Measurements from ENCODE around the gene TTLL9.
A peak's percentile ranks its signal among the peaks of the same experiment; 100 is the strongest.
"Not testable (repeated sequence)": the region's sequence is repeated elsewhere in the genome, so short reads cannot be mapped to it uniquely, and the experiment has no call there.

TTLL9 gene, protein sequence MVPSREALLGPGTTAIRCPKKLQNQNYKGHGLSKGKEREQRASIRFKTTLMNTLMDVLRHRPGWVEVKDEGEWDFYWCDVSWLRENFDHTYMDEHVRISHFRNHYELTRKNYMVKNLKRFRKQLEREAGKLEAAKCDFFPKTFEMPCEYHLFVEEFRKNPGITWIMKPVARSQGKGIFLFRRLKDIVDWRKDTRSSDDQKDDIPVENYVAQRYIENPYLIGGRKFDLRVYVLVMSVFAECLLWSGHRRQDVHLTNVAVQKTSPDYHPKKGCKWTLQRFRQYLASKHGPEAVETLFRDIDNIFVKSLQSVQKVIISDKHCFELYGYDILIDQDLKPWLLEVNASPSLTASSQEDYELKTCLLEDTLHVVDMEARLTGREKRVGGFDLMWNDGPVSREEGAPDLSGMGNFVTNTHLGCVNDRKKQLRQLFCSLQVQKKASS

DNA sequence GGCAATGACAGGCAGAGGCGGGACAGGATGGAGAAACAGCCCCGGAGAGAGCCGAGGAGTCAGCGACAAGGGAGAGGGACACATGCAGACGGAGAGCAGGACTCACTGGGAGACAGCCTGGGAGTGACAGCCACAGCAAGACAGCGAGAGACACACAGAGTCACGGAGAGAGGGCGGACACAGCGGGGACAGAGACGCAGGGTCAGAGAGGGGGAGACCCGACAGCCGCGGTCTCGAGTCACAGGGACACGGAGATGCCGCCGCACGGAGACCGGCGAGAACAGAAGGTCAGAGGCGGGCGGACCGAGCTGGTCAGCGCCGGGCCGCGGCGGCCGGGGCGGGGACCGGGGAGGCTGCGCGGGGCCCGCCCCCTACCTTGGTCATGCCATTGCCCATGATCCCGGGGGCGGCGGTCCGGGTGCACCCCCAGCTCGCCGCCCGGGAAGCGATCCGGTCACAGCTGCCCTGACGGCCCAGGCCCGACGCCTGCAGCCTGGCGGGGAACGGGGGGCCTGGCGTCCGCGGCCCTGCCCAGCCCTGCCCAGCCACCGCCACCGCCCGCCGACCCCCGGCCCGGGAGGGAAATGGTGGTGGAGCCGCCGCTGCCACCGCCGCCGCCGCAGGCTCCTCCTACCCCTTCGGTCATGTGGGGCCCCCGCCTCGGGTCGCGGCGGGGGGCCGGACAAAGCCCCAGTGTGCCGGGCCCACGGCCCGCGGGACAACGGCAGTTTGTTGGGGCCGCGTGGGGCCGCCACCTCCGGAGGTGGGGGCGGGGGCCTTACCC, at the start of gene TTLL9, which contains the start of gene DUSP15:
Gene TTLL9, plus strand, starts transcription at position 693 of the 784 bp plus-strand sequence. CDS start 493 bp downstream, outside the sequence.
Gene DUSP15, minus strand, starts transcription at position 586 of the 784 bp plus-strand sequence. Its CDS starts 190 bp downstream, at position 396.
- DNase-seq = peak; percentile 24

DNA sequence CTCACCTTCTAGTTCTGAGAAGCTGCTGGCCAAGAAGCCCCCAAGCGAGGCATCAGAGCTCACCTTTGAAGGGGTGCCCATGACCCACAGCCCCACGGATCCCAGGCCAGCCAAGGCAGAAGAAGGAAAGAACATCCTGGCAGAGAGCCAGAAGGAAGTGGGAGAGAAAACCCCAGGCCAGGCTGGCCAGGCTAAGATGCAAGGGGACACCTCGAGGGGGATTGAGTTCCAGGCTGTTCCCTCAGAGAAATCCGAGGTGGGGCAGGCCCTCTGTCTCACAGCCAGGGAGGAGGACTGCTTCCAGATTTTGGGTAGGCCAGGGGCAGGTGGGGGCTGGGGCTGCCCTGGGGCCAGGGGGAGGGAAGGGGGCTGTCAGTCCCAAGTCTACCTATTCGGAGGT, 49.0 kb upstream of the TTLL9 start:
- no peak for DNase-seq

DNA sequence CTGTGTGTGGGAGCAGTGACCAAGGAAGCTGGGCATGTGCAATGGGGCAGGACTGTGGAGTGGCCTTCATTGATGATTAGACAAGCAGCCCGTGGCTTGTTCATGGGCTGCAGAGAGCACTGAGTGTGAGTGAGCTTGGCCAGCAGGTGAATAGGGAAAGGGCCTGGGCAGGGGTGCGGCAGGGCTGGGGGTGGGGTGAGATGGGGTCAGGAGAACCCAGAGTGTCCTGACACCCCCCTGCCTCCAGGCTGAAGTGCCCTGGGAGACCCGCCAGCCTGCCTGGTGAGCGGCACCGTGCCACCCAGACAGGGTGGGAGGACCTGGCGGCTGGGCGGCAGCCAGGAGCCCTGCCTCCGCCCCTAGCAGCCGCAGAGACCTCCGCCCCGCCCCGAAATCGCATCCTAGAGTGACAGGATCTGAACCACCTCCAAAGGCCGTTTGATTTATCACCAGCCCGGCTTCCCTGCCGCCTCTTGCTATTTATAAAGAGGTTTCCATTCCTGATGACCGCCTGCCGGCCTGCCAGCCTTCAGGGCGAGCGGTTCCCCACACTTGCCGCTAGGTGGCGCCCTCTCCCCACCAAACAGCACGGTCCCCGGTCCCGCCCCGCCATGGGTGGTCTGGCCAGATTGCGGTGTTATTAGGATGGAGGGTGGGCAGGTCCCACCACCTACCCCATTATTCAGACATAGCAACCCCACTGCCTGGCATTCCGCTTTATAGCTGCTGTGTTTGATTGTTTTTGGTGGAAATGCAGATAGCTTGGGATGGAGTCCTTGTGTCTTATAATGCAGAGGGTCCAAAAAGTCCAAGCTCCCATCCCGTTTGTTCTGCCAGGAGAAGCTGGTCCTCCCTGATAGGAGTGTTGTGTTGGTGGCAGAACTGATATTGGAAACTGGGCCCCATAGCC, 47.8 kb upstream of the TTLL9 start:
- DNase-seq = no peak

DNA sequence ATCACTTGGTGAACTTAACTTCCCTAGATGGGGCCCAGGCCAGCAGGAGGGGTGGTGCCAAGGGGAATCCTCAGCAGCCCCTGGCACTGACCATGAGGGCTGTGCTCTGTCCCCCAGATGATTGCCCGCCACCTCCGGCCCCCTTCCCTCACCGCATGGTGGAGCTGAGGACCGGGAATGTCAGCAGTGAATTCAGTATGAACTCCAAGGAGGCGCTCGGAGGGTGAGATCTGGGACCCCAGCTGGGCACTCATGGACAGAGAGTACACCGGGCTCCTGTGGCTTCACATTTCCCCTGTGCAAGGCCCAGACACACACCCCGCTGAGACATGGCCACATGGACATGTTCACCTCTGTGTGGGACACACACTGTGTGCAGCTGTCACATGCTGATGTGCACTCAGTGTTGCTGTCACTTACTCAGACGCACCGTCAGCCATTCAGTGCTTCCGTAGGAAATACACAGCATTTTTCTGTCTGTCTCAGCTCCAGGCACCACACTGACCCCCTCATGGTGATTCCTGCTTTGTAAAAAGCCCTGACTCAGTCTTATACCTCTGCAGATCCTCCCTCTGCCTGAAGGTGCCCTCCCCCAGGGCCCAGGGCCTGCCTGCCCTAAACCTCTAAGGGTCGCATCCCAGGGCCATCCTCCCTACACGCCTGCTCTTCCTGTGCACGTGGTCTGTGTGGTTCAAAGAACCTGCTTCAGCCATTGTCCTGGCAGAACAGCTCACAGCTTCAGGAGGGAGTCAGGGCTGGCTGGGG, 46.9 kb upstream of the TTLL9 start:
- no peak for DNase-seq

DNA sequence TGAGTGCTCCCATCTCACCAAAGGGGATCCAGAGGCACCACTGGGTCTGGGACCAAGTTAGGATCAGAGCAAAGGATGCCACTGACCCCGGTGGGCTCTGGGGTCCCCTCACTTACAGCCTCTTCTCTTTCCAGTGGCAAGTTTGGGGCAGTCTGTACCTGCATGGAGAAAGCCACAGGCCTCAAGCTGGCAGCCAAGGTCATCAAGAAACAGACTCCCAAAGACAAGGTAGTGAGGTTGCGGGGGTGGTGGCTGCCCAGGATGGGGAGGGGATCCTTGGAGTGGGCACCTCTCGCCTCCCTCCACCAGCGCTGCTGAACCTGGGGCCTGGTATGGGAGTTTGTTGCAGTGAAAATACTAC, 46.3 kb upstream of the TTLL9 start:
- DNase-seq = no peak

DNA sequence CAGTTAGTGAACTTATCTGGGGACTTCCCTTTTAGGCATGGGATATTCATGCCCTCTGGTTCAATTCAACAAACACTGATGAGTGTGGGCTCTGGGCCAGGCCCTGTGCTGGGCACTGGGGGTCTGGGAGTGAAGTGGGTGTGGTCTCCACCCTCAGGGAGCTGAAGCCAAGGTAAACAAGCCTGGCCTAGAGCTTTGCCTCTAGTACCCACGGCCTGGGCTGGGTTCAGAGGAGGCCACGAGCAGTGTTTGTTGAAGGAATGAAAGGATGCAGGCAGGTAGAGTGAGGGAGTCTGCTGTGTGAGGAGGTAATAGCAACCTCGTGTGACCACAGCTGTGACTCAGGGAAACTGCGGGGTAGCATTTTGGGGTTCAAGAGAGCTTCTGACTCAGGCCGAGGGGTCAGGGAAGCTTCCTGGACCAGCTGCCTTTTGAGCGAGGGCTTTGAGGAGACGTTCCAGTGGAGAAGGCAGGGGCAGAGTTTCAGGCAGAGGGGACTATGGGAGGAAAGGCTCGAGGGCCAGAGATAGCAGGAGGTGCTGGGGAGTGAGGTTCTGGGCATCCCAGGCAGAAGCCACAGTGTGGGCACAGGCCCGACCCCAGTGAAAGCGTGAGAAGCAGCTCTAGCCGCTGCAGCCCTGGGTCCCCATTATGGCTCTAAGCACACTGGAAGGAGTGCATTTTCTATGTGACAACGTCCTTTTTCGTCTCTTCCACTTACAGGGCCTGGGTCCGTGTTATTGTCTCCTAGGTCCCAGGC, 45.7 kb upstream of the TTLL9 start:
- DNase-seq = no peak

DNA sequence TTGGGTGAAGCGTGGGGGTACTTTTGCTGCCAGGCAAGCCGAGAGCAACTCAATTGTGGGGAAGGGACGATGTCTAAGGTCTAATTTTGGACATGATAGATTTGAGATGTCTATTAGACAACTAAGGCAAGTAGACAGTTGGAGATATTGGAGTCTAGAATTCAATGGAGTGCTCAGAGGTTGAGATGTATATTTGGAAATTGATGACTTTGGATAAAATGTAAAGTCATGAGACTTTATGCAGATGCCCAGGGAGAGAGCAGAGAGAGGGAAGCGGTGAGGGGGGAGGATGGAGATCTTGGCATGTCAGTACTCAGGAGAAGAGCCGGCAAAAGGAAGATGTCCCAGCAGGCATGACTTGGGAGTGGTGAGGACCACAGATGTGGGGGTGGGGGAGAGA, 44.4 kb upstream of the TTLL9 start:
- no peak for DNase-seq

DNA sequence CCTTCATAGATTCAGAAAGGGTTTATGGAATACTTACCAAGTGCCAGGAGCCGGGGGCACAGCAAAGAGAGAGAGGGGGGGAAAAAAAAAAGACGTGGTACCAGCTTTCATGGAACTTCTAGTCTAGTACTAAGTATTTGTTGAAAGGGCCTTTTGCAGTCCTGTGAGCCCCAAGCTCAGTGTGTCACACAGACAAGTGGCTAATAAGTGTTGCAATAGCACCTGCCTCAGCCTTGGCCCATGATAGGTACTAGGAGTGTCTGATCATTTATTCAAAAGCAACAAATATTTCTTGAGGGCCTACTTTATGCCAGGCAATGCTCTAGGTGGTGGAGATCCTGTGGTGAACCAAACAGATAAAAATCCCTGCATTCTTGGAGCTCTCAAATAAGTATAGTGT, 43.4 kb upstream of the TTLL9 start:
- DNase-seq = no peak

DNA sequence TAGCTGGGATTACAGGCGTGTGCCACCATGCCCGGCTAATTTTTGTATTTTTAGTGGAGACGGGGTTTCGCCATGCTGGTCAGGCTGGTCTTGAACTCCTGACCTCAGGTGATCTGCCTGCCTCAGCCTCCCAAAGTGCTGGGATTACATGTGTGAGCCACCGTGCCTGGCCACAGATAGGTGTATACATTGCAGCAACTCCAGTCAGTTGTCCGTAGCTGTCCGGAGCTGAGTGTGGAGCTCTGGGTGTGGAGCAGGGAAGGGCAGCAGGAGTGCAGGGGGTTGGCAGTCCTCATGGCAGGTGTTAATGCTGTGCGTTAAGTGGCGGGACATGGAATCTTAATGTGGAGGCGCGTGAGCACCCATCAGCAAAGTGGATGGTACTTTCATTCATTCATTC, 42.4 kb upstream of the TTLL9 start:
- not testable (repeated sequence) for DNase-seq

DNA sequence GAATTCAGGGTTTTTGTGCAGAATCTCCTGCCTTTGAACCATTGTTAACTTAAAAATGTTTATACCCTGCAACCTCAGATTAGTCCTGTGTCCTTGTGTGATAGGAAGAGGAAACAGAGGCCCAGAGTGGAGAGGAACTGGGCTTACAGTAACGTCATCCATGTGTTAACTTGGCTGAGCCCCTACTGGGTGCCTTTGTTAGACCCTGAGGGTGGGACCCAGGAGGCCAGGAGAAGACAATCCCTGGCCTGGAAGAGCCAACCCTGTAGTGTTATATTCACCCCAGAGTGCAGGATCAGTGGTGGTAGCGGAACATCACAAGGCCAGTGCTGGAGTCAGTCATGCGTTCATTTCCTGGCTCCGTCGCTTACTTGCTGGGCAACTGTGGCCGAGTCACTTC, 40.7 kb upstream of the TTLL9 start:
- no peak for DNase-seq

DNA sequence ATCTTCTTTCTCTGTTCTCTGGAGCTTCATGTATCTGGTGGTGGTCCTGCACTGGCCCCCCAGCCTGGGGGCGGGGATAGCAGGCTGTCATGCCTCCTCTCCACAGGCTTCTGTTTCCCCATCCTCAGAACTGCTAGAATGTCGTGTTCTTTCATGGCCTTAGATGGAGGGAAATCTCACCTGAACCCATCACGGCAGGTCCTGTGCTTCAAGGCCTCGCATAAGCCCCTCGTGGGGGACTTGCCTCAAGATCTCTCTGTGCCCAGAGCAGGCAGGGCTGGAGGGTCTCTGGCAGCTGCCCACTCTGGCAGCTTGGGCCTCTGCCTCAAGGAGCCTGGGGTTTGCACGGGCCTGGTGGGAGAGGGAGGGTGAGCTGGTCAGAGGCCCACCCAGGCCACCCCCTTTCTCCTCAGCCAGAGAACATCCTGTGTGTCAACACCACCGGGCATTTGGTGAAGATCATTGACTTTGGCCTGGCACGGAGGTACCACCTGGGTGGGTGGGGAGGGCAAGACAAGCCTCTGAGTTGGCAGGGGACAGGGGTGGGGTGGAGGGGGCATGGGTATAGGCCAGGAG, 39.9 kb upstream of the TTLL9 start:
- DNase-seq = no peak

DNA sequence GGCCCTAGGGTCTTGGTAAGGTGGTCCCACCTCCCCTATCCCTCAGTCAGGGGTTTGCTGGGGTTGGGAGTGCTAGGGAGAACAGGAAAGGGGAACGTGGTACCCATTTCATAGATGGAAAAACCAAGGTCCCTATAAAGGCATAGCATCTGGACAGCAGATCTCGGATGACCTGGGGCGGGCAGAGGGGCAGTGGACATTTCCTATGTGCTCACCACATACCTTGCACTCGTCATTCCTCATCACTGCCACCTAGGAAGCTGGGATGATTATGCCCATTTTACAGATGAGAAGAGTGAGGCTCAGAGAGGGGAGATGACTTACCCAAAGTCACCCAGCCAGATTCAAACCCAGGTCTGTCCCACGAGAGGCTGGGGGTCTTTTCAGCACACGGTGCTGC, 39.2 kb upstream of the TTLL9 start:
- DNase-seq = no peak

DNA sequence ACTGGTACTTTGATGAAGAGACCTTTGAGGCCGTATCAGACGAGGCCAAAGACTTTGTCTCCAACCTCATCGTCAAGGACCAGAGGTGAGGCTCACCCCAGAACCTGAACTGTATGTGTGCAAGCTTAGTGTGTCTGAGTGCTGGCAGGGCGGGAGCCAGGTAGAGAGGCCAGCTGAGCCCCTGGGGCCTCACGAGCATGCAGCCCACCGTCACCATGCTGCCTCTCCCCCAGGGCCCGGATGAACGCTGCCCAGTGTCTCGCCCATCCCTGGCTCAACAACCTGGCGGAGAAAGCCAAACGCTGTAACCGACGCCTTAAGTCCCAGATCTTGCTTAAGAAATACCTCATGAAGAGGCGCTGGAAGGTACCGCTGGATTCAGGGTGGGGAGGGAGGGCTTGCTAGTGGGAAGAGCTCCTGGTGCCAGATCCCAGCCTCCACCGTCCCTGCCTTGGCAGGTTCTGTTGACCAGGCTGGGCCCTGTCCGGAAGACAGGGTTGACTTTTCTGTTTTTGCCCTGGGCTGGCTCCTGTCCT, 38.6 kb upstream of the TTLL9 start:
- no peak for DNase-seq

DNA sequence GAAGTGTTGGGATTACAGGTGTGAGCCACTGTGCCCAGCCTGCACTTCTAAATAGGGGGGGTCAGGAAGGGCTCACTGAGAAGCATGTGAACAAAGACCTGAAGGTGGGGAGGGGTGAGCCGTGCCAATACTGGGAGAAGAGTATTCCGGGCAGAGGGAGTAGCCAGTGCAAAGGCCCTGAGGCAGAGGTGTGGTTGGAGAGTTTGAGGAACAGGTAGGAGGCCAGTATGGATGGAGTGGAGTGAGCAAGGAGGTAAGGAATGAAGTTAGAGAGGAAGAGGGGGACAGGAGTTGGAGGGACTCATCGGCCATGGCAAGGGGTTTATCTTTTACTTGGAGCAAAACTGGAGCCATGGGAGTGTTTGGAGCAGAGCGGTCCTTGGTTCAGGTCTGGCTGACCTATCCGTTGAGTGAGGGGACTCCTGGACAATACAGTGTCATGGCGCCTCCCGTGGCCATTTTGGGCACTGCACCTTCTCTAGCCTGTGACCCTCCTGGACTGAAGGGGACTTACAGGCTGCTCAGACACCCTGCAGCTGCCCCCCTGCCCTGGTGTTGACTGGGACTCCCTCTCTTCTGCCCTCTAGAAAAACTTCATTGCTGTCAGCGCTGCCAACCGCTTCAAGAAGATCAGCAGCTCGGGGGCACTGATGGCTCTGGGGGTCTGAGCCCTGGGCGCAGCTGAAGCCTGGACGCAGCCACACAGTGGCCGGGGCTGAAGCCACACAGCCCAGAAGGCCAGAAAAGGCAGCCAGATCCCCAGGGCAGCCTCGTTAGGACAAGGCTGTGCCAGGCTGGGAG, 37.1 kb upstream of the TTLL9 start:
- no peak for DNase-seq

DNA sequence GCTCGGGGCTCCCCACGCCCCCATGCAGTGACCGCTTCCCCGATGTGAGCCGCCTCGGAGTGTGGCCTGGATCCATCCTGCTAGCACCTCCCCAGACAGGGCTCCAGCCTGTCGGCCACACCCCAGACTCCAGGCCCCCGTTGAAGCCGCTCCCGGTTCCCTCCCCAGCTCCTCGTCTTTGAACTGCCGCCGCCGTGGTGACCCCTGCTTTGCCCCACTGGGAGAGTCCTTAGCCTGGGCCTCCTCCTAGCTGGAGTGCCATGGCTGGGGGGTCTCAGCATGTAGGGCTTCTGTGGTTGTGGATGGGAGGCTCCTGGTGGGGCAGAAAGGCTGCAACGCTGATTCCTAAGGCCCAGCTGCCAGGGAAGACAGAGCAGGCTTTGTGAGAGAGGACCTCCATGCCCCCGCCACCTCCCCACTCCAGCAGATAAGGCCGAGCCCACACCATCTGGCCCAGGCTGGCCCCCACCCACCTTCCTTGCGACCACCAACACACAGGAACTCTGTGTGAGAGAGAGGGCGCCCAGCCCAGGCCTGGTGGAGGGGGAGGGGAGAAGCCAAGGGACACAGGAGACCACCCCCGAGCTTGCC, 36.4 kb upstream of the TTLL9 start:
- DNase-seq = no peak

DNA sequence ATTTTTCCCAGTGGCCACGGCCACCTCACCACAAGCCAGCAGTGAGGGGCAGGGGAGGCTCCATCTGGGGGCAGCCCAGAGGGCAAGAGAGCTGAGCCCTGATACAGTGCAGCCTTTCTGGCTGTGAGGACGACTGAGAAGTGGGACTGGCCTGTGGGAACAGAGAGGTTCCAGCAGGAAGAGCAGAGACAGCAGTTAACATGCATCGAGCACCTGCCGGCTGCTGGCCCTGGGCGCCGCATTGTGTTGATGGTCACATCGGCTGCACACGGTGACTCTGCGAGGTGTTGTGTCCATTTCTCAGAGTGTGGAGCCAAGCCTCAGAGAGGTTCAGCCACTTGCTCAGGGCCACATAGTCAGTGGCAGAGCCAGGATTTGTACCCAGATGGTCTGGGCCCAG, 34.9 kb upstream of the TTLL9 start:
- DNase-seq = no peak

DNA sequence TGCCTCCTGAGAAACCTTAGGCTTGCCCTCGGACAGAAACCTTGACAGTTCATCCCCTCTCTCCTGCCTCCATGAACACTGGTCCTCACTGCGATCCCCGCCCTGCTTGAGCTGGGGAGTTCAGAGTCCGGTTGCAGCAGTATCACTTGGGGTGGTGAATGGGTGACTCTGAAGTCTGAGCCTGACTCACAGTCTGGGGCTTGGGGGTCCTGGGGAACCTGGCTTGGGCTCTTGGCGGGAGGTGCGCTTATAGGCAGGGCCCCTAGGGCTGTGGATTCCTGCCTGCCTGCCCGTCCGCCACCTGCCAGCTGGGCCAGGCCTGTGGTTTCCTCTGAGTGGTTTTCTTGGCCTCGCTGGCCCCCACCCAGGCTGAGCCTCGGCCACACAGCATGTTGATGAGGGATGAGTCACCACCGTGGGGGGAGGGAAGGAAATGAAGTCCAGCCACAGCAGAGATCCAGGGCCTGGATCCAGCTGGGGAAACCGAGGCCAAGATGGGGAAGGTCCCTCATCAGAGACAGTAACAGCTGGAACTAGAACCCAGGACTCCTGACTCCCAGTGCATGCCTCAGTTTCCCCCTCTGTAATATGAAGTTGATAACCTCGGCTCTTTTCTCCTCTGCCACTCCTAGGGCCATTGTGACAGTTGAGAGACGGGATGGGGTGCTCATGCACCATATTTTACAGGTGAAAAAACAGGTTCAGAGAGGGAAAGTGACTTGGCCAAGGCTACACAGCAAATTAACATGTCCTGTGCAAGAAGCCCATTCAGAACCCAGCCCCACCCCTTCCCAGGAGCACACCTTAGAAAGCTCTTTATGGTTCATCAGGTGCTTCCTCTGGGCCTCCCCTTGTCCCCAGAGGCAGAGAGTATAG, 34.2 kb upstream of the TTLL9 start:
- no peak for DNase-seq

DNA sequence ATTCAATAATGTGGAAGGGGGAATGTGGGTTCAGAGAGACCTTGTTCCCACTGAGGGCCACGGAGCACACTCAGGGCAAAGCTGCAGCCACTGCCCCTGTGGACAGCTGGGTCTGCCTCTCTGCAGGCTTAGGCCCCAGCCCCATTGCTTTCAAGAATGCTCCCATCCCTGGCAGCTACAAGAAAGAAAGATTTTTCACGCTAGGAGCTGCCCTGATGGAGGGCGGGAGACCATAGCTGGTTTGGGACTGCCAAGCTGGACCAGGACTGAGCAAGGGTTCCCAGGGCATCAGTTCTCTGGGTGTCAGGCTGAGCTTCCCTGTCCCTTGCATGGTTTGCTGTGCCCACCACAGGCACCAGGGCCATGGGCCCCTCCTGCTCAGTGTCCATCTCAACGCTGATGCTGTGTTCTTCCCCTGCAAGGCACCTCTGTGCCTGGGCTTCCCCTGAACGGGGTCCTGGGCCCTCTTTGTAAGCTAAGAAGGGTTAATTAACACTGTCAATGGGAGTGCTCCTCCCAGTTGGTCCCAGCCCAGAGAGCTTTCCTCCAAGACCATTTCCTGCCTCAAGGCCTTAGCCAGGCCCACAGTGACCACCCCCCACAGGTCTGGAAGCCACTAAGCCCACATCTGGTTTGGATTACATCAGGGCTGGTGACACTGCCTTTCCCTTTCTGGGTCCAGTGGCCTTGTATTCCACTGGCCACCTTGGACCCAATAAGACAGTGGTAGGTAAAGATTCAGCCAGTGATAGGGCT, 33.4 kb upstream of the TTLL9 start:
- DNase-seq = no peak
